AG10803 (cell line): Measurements from ENCODE around the gene MCF2L2.

Experiments
- DNase-seq: peaks from one replicate; pipeline ENCODE4 v3.0.0; 2010; ENCODE audit warnings: low read depth
- H3K4me3 ChIP-seq: 2 replicates; pipeline ENCODE4 v1.5.1; 2011; ENCODE audit warnings: mild to moderate bottlenecking, low read length, control low read depth
- TF ChIP-seq, protein P1 (sequence below): conservative IDR thresholded peaks from 2 replicates; pipeline ENCODE4 v1.5.1; 2011; ENCODE audit warnings: mild to moderate bottlenecking, low read length, control low read depth, inconsistent platforms

Gene MCF2L2

GRCh38 chr3:183349421-183350157, 78.8 kb downstream of the MCF2L2 start:
- DNase-seq: no peak
- TF ChIP-seq, protein P1, sequence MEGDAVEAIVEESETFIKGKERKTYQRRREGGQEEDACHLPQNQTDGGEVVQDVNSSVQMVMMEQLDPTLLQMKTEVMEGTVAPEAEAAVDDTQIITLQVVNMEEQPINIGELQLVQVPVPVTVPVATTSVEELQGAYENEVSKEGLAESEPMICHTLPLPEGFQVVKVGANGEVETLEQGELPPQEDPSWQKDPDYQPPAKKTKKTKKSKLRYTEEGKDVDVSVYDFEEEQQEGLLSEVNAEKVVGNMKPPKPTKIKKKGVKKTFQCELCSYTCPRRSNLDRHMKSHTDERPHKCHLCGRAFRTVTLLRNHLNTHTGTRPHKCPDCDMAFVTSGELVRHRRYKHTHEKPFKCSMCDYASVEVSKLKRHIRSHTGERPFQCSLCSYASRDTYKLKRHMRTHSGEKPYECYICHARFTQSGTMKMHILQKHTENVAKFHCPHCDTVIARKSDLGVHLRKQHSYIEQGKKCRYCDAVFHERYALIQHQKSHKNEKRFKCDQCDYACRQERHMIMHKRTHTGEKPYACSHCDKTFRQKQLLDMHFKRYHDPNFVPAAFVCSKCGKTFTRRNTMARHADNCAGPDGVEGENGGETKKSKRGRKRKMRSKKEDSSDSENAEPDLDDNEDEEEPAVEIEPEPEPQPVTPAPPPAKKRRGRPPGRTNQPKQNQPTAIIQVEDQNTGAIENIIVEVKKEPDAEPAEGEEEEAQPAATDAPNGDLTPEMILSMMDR: no peak

GRCh38 chr3:183342824-183343223, 85.6 kb downstream of the MCF2L2 start:
- DNase-seq: no peak
- TF ChIP-seq, protein P1: no peak
- H3K4me3 ChIP-seq: no peak overlapping the region

More at GRCh38 chr3:183349421-183350157, 78.8 kb downstream of the MCF2L2 start:
- H3K4me3 ChIP-seq: no peak overlapping the region

- H3K4me3 ChIP-seq: no peak overlapping the region
- no peak for DNase-seq
- TF ChIP-seq, protein P1: no peak
Observed at GRCh38 chr3:183341545-183342288, 86.7 kb downstream of the MCF2L2 start.

DNA sequence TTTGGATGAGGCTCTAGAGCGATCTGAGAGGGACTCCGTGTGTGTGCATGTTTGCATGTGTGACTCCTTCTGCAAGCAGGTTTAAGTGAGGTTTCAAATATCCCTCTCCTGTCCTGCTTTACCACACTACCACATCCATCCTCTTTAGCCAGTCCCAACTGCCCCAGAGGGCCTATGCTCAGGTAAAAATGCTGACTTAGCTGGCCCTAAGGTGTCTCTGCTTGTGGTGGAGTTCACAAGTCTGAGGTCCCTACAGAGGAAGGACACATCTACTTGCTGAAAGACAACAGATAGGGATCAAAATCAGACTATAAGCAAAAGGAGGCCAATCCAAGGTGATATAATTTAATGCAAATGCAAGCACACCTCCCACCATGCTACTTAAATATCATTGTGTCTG, 88.2 kb downstream of the MCF2L2 start:
- TF ChIP-seq, protein P1: no peak
- H3K4me3 ChIP-seq: no peak overlapping the region
- DNase-seq: no peak

DNA sequence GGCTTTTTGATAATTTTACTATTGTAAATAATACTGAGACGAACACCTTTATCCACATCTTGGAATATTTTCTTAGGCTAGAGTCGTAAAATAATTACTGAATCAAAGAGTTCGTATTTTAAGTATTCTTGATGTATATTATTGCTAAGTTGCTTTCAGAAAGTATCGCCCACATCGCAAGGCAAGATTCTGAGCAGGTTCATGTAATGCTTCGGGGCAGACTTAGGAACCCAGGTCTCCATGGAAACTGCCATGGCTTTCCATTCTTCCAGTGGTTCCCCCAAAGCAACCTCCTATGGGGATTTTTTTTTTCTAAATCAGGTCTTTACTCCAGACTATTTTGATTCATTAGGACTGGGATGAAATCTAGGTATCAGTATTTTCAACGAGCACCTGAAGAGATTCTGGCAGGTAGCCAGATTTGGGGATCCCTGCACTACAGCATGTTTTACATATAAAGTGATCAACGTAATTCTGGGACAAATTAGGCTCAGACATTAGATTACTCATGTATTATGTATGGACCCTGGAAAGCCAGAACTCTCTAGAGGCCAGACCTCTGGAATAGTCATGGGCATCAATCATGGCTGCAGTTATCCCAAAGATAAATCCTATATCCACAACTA, 88.8 kb downstream of the MCF2L2 start:
- TF ChIP-seq, protein P1: no peak
- no peak for DNase-seq
- no peak overlapping the region for H3K4me3 ChIP-seq

DNA sequence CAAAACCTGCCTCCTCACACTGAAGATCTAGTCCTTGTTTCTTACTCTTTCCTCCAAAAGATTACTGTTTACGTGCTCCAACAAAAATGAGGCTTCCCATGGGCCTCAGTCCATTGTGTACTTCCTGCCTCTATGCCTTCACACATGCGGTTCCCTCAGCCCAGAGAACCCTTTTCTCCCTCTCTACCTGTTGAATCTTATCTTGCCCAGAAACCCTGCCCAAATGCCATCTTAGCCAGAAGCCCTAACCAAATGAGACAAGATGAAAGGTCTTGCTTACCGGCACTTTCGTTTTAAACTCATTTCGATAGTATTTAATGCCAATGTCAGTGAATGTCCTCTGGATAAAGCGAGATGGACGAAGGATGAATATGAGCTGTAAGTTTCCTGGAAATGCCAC, 89.9 kb downstream of the MCF2L2 start:
- no peak for DNase-seq
- H3K4me3 ChIP-seq: no peak overlapping the region
- TF ChIP-seq, protein P1: no peak
